SKM-1 treated with dmso at 0.1 percent for 144 hours (cell line): ENCODE results near the gene ACO2.

Experiments
- DNase-seq: peaks from one replicate; lab custom pipeline; 2025; ENCODE audit not compliant: unreplicated experiment; lab: John Stamatoyannopoulos, UW

The ACO2 gene

GRCh38 chr22:41487037-41487935 lies 18.4 kb downstream of the ACO2 start:
- DNase-seq: no peak

- no peak for DNase-seq
Measured at GRCh38 chr22:41488076-41488475, 19.2 kb downstream of the ACO2 start.

DNA sequence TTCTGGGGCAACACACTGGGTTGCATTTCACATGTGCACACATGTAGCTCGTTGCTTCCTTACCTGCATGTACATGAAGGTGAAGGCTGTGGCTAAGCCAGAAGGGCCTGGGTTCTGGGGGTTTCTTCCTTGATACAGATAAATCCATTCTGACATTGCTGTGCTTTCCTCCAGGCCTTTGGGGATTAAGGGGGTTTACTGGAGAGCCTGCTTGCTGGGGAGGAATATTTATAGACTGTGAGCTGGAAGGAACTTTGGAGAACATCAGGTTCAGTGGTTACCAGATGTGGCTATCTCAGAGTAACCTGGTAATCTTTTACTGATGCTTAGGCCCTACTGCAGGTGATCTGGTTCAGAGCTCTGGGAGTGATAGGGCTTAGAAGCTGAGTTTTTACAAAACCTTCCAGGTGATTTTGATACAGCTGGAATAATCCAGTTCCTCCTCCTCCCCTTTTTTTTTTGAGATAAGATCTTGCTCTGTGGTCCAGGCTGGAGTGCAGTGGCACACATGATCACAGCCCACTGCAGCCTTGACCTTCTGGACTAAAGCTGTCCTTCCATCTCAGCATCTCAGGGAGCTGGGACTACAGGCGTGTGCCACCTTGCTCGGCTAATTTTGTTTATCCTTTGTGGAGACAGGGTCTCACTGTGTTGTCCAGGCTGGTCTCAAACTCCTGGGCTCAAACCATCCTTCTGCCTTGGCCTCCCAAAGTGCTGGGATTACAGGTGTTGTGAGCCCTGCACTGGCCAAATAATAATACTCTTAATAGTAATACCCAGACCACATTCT lies 19.9 kb downstream of the ACO2 start:
- DNase-seq: no peak

- no peak for DNase-seq
Measured at GRCh38 chr22:41491374-41492100, 22.6 kb downstream of the ACO2 start.

GRCh38 chr22:41498303-41498835 lies 29.5 kb downstream of the ACO2 start:
- DNase-seq: no peak

DNA sequence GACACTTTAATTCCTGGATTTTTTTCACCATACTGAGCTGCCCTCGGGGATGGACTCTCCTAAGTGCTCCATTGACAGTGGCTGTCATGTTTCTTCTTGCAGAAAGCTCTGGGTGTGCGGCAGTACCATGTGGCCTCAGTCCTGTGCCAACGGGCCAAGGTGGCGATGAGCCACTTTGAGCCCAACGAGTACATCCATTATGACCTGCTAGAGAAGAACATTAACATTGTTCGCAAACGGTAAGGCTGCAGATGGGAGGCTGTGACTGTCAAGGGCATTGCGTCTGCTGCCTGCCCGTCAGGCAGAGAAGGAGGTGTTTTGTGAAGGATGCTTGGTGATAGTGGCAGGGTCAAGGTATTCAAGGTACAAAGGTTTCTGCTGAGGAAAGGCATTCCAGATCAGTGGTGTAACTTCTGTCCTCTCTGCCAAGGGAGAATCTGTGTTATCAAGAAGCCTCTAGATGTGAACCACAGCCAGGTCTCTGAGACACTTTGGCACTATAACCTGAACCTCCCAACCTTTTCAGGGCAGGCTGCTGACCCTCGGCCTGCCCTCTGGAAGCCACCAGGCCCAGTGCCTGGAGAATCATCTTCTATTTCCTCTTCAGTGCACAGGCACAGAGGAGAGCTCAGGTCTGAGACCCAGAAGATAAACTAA lies 30.8 kb downstream of the ACO2 start:
- DNase-seq: no peak

DNA sequence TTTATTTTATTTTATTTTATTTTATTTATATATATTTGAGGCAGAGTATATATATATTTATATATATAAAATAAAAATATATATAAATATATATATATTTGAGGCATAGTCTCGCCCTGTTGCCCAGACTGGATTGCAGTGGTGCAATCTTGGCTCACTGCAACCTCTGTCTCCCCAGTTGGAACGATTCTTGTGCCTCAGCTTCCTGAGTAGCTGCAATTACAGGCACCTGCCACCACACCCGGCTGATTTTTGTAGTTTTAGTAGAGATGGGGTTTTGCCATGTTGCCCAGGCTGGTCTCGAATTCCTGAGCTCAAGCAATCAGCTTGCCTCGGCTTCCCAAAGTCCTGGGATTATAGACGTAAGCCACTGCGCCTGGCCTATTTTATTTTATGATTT lies 31.4 kb downstream of the ACO2 start:
- no peak for DNase-seq

DNA sequence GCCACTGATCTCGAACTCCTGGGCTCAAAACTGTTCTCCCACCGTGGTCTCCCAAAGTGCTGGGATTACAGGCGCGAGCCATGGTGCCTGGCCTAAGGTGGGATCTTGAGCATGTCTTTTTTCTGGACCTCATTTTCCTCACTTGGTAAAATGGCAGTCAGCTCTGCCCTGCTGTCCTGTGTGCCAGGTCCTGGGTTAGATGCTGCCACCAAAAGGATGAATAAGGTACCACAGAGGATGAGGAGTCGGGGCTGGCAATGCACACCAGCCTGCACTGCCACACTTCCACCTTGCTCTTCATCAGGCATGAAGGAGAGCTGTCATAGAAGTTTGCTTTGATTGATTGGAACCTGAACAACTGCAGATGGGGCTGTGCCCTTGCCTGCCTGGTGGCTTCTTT lies 32.3 kb downstream of the ACO2 start:
- DNase-seq: no peak

- no peak for DNase-seq
Measured at GRCh38 chr22:41504397-41504796, 35.5 kb downstream of the ACO2 start.

DNA sequence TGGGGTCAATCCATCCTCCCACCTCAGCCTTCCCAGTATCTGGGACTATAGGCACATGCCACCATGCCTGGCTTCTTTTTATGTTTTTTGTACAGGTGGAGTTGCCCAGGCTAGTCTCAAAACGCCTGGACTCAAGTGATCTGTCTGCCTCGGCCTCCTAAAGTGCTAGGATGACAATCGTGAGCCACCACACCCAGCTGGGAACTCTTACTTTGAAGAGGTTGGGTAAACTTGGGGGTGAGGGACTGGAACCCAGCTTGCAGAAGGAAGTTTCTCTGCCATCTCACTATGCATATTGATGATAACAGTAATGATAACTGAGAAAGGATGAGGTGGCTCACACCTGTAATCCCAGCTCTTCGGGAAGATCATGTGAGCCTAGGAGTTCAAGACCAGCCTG lies 35.9 kb downstream of the ACO2 start:
- DNase-seq: no peak

- no peak for DNase-seq
Measured at GRCh38 chr22:41505511-41506220, 36.7 kb downstream of the ACO2 start.

- no peak for DNase-seq
Measured at GRCh38 chr22:41507330-41508063, 38.6 kb downstream of the ACO2 start.

GRCh38 chr22:41508770-41509170 lies 39.9 kb downstream of the ACO2 start:
- no peak for DNase-seq

DNA sequence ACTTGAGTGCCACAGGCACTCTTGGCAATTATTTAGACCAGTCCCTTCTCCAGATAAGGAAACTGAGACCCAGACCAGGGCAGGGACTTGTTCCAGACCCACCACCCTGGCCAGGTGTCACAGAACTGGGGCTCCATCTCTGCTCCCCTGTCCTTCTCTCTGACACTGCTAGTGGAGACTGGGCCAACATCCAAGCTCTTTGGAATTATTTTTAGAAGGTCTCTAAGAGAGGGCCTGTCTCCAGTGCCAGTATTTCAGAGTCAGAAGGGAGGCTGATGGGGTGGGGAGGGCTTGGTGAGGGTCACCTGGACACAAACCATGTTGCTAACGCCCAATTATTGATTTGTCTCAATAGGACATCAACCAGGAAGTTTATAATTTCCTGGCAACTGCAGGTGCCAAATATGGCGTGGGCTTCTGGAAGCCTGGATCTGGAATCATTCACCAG lies 42.6 kb downstream of the ACO2 start:
- DNase-seq: no peak

DNA sequence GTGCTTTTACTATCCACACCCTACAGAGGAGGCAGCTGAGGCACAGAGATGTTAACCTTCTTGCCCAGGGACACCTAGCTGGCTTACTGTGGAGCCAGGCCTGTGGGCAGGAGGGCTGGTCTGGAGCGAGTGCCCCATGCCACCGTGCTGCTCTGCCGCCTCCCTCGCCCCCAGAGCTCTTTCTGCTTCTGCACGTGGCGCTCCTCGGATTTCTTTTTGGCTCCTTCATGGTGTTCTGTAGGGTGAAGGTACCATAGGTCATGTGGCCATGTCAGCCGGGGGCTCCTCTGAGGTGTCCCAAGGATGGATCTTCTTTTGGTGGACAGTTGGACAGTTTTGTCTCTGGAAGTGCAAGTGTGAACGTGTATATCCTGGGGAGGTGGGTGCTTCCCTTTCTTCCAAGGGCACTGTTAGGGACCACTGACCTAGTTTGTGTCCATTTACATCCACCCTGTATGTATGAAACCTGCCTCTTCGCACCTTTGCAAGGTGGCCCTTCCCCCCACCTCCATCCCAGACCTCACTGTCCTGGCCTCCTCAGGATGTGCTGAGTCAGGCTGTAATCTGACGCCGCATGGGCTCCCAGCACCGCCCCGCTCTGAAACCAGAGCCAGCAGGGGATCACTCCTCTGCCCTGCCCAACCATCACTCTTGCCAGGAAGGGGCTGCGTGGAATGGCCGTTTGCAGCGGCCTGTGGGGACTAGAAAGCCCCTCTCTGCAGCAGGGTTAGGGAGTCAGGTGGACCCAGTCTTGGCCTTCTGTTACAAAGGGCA lies 43.7 kb downstream of the ACO2 start:
- DNase-seq: no peak

DNA sequence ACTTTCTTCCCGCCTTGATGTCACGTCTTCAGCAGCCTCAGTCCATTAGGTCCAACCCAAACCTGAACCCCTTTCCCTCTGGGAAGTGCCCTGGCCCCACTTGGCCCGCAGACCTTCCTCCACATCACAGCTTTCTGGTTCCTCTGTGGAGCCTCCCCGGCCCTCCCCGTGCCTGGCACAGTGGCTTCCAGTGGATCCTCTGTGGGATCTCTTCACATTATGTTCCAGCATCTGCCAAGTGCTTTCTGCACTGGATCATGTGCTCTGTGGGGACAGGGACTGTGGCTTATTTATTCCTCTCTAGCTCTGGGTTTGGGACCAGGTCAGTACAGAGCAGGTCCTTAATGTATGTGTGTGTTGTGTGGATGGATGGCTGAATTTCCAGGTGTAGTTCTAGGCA lies 44.5 kb downstream of the ACO2 start:
- DNase-seq: no peak

GRCh38 chr22:41516462-41516861 lies 47.5 kb downstream of the ACO2 start:
- DNase-seq: no peak

DNA sequence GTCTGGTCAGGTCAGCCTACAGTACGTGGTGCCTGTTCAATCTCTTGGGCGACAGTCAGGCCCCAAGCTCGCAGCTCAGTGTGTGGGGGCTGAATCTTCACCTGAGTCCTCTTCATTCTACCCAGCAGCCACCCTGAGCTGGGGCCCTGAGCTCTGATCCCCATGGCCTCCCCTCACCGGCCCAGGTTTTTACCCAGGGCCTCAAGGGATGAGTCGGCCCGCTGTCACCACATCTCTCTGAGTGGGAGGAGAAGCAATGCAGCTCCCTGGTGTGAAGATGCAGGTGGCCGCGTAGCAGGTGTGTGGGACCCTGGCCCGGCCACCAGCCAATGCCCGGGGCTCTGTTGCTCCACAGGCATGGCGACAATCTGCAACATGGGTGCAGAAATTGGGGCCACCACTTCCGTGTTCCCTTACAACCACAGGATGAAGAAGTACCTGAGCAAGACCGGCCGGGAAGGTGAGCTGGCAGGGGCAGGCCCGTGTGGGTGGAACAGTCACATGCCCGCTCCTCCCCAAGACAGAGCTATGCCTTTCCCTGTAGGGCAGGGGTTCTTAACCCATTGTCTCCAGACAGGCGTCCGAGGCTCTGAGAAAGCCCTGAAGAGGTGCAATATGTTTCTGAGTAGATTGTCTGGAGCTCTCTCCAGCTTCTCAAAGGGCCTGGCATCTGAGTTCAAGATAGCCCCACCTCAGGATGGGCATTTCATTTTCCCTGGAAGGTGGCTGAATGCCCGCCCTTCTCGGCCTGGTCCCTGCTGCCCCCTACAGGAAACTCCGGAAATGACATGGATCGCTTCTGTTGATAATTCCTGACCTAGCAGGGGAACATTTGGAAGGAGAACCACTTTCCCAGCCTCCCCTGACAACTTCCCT lies 48.5 kb downstream of the ACO2 start:
- no peak for DNase-seq
